ENCODE measurements around the gene DAAM2.

- TF ChIP-seq POLR2AphosphoS5 (IDR thresholded peaks at IDR 0.05): no peak
- no peak for TF ChIP-seq EP300 (IDR thresholded peaks at IDR 0.05)
- TF ChIP-seq, protein P1, sequence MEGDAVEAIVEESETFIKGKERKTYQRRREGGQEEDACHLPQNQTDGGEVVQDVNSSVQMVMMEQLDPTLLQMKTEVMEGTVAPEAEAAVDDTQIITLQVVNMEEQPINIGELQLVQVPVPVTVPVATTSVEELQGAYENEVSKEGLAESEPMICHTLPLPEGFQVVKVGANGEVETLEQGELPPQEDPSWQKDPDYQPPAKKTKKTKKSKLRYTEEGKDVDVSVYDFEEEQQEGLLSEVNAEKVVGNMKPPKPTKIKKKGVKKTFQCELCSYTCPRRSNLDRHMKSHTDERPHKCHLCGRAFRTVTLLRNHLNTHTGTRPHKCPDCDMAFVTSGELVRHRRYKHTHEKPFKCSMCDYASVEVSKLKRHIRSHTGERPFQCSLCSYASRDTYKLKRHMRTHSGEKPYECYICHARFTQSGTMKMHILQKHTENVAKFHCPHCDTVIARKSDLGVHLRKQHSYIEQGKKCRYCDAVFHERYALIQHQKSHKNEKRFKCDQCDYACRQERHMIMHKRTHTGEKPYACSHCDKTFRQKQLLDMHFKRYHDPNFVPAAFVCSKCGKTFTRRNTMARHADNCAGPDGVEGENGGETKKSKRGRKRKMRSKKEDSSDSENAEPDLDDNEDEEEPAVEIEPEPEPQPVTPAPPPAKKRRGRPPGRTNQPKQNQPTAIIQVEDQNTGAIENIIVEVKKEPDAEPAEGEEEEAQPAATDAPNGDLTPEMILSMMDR (IDR thresholded peaks at IDR 0.05): no peak
- no peak for TF ChIP-seq POLR2A (IDR thresholded peaks at IDR 0.05)
Observed at GRCh38 chr6:39910164-39910563, 118.0 kb downstream of the DAAM2 start.
